Breast epithelium (tissue), 4 donors: ENCODE measurements around the gene LRRC52. TPM values are rescaled to one million over a fixed set of nuclear protein-coding genes. Genes with fewer than 3 reads are reported as not detected.
"Not testable (repeated sequence)": the region's sequence is repeated elsewhere in the genome, so short reads cannot be mapped to it uniquely, and the experiment has no call there.

Source experiments
- DNase-seq, 2 donors: peaks; one replicate each; pipeline ENCODE4 v3.0.0-alpha.2; 2019; ENCODE audit warnings: low spot score in 2 of 2
- H3K27ac ChIP-seq, 2 donors: fragments of 200-600 bp; sonication (generic) in 1 of 2; one replicate each; pipeline ENCODE4 v1.5.1; 2016 to 2019; ENCODE audit warnings: mild to moderate bottlenecking in 1 of 2
- H3K27me3 ChIP-seq, 2 donors: fragments of 200-600 bp; sonication (generic) in 1 of 2; one replicate each; pipeline versions ENCODE4 v1.5.1 to v1.6.0; 2017 to 2019; ENCODE audit warnings: control low read depth in 1 of 2, mild to moderate bottlenecking in 1 of 2
- H3K36me3 ChIP-seq: fragments of 200-600 bp; one replicate; pipeline ENCODE4 v1.5.1; 2019
- H3K4me1 ChIP-seq, 2 donors: fragments of 200-600 bp; sonication (generic); one replicate each; pipeline ENCODE4 v1.5.1; 2016 to 2019; ENCODE audit warnings: control low read depth in 1 of 2
- H3K4me3 ChIP-seq, 3 donors: fragments of 200-600 bp; sonication (generic); 1 replicate in 2 of 3; 2 replicates in 1 of 3; pipeline ENCODE4 v1.5.1; 2016 to 2019; ENCODE audit warnings: mild to moderate bottlenecking in 3 of 3, moderate library complexity in 2 of 3
- H3K9me3 ChIP-seq, 2 donors: fragments of 200-600 bp; sonication (generic) in 1 of 2; one replicate each; pipeline ENCODE4 v1.5.1; 2016 to 2019; ENCODE audit warnings: control low read depth in 1 of 2
- POLR2A ChIP-seq: fragments of 450-650 bp; IDR thresholded peaks from one replicate; pipeline ENCODE4 v1.6.1; 2016; ENCODE audit warnings: antibody characterized with exemption, mild to moderate bottlenecking, moderate library complexity
- POLR2AphosphoS5 ChIP-seq, 3 donors: sonication (generic); formaldehyde crosslinking; IDR thresholded peaks; one replicate each; pipeline ENCODE4 v1.6.1; 2017; ENCODE audit warnings: antibody characterized with exemption in 3 of 3
- intact Hi-C: fragments of 100-400 bp; cut with DNase I; formaldehyde crosslinking; loops from one replicate; pipeline ENCODE4 v1.15.1; 2023; ENCODE audit warnings: low total_unique reads
- total RNA-seq, 3 donors: library from RNA; depleted of rRNA; stranded (reverse); fragments of >200 nt; gene quantifications; one replicate each; pipeline ENCODE4 v1.1.0, GENCODE V29; 2016
- TF ChIP-seq, protein P1 (sequence below), 3 donors: fragments of 450-650 bp; IDR thresholded peaks; one replicate each; pipeline ENCODE4 v1.5.1; 2016 to 2017; ENCODE audit warnings: antibody characterized with exemption in 3 of 3, mild to moderate bottlenecking in 3 of 3, moderate library complexity in 3 of 3

LRRC52 gene
- total RNA-seq, 3 donors from 2014 or later: not detected

DNA sequence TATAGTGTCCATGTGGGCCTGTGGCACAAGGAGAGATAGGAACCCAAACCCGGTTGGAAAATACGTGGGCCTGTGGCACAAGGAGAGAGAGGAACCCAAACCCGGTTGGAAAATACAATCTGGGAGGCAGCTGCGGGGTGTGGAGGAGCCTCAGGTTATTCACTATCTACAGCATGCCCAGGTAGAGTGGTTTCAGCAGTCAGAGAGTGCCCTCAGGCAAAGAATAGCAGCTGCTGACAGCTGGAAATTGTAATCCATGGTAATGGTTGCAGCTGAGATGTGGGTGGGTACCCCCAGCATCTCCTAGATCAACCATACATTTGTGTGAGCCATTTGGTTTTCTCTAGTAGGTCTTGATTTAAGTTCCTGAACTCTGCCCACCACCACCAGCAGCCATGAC is 61.4 kb downstream of the LRRC52 start:
- H3K9me3 ChIP-seq: no peaks in the 10 kb centered on the region
- intact Hi-C loops: no loop called here
- H3K36me3 ChIP-seq: no peaks in the 10 kb centered on the region
- DNase-seq: no peak
- no peak overlapping the region for H3K27ac ChIP-seq
- H3K27me3 ChIP-seq: no peaks in the 10 kb centered on the region
- no peak for TF ChIP-seq POLR2A
- TF ChIP-seq, protein P1, sequence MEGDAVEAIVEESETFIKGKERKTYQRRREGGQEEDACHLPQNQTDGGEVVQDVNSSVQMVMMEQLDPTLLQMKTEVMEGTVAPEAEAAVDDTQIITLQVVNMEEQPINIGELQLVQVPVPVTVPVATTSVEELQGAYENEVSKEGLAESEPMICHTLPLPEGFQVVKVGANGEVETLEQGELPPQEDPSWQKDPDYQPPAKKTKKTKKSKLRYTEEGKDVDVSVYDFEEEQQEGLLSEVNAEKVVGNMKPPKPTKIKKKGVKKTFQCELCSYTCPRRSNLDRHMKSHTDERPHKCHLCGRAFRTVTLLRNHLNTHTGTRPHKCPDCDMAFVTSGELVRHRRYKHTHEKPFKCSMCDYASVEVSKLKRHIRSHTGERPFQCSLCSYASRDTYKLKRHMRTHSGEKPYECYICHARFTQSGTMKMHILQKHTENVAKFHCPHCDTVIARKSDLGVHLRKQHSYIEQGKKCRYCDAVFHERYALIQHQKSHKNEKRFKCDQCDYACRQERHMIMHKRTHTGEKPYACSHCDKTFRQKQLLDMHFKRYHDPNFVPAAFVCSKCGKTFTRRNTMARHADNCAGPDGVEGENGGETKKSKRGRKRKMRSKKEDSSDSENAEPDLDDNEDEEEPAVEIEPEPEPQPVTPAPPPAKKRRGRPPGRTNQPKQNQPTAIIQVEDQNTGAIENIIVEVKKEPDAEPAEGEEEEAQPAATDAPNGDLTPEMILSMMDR (IDR thresholded peaks at IDR 0.05): no peak
- TF ChIP-seq POLR2AphosphoS5 (IDR thresholded peaks at IDR 0.05): no peak
- H3K4me1 ChIP-seq: no peaks in the 10 kb centered on the region
- no peak overlapping the region for H3K4me3 ChIP-seq

DNA sequence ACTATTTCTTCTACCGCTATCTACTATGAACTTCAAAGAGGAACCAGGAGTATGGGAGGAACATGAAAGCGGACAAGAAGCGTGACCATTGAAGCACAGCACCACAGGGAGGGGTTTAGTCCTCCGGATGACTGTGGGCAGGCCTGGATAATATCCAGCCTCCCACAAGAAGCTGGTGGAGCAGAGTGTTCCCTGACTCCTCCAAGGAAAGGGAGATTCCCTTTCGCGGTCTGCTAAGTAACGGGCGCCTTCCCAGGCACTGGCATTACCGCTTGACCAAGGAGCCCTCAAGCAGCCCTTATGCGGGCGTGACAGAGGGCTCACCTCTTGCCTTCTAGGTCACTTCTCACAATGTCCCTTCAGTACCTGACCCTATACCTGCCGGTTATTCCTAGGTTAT is 62.9 kb downstream of the LRRC52 start:
- H3K36me3 ChIP-seq, intact Hi-C loops, H3K27me3 ChIP-seq, H3K9me3 ChIP-seq, H3K4me3 ChIP-seq, H3K4me1 ChIP-seq, DNase-seq, H3K27ac ChIP-seq: not testable (repeated sequence)

DNA sequence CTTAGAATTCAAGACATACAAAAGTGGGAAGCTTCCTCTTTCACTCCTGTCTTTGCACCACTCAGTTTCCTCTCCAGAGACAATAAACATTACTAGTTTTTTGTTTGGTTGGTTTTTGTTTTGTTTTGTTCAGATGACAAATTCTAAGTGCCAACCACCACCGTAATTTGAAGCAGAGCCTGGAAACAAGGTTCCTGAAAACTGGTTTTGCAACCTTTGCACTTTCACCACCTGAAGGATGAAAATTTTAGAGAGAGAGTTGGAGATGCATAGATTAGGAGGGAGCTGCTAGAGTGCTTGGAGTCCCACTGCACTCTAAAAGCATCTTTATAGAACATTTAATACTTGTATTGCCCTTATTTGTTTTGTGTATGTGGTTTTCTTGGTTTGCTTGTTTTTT is 67.1 kb downstream of the LRRC52 start:
- H3K4me3 ChIP-seq: peak overlapping the region in 1 of 3 donors; percentile 3
- no peaks in the 10 kb centered on the region for H3K36me3 ChIP-seq
- no peak for DNase-seq
- H3K9me3 ChIP-seq: no peaks in the 10 kb centered on the region
- H3K27me3 ChIP-seq: no peaks in the 10 kb centered on the region
- H3K27ac ChIP-seq: no peak overlapping the region
- no peaks in the 10 kb centered on the region for H3K4me1 ChIP-seq
- TF ChIP-seq, protein P1 (IDR thresholded peaks at IDR 0.05): no peak
- TF ChIP-seq POLR2A (no peak), POLR2AphosphoS5 (IDR thresholded peaks at IDR 0.05) (no peak)
- intact Hi-C loops: no loop called here

DNA sequence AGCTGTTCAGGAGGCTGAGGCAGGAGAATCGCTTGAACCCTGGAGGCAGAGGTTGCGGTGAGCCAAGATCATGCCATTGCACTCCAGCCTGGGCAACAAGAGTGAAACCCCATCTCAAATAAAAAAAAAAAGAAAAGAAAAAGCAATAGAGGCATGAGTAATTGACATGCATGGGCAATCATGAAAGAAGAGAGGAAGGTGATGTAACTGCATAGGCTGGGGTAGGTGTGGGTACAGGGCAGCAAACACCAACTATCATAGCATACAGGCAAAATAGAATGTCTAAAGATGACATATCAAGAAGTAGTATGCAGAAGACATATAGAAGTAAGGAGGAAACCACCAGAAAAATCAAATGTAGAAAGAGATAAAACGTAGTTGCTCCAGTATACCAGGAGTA is 68.3 kb downstream of the LRRC52 start:
- Histone ChIP-seq H3K36me3 (no peaks in the 10 kb centered on the region), H3K27me3 (no peaks in the 10 kb centered on the region), H3K4me1 (no peaks in the 10 kb centered on the region), H3K27ac (no peak overlapping the region), H3K9me3 (no peaks in the 10 kb centered on the region), H3K4me3 (no peak overlapping the region)
- intact Hi-C loops: no loop called here
- TF ChIP-seq POLR2A: no peak
- TF ChIP-seq POLR2AphosphoS5 (IDR thresholded peaks at IDR 0.05): no peak
- TF ChIP-seq, protein P1 (IDR thresholded peaks at IDR 0.05): no peak
- DNase-seq: no peak

Other genes starting within 250 kb of the LRRC52 start
- 1 to 10 TPM in 1 of 3 donors, not detected in 2; 1.3 TPM for gene LMX1A, start 187.3 kb upstream of the LRRC52 start, total RNA-seq
- gene RXRG, start 98.9 kb upstream of the LRRC52 start, total RNA-seq: under 1 TPM in 1 of 3 donors, not detected in 2; 0.16 TPM
- 100 to 1,000 TPM; 140 to 318 (median 251) TPM for gene MGST3, start 87.2 kb downstream of the LRRC52 start, total RNA-seq
- gene ALDH9A1, start 154.6 kb downstream of the LRRC52 start, total RNA-seq: 100 to 1,000 TPM in 2 of 3 donors, 10 to 100 TPM in 1; 98.6 to 165 (median 110) TPM
- gene TMCO1, start 224.9 kb downstream of the LRRC52 start, total RNA-seq: 10 to 100 TPM; 57.1 to 89.4 (median 68.8) TPM